HepG2 (cell line): Measurements from ENCODE around the gene FMO3. TPM values are rescaled to one million over a fixed set of nuclear protein-coding genes. Genes with fewer than 3 reads are reported as not detected.

ENCODE experiments used
- microRNA counts: library from miRNA; unstranded; fragments of <30 nt; microRNA quantifications from one replicate; lab custom pipeline; 2015
- microRNA-seq: library from miRNA; unstranded; fragments of <30 nt; microRNA quantifications from one replicate; pipeline ENCODE4, GENCODE V29; 2020
- polyA plus RNA-seq, 8 experiments: library from polyadenylated mRNA; depleted of rRNA in 3 of 8; stranded (reverse) in 7 of 8; unstranded in 1 of 8; fragments of >200 nt; fragmentation: Illumina TruSeq in 4 of 8; extraction: Trizol in 4 of 8; gene quantifications; 2 replicates each; pipeline versions ENCODE4 v1.2.1 to v1.2.3, GENCODE V29; 2011 to 2016; ENCODE audit warnings: low read depth in 4 of 8, missing spikeins in 1 of 8, mixed read lengths in 1 of 8; ENCODE audit not compliant: insufficient read depth in 1 of 8
- small RNA-seq, 3 experiments: library from RNA; depleted of rRNA; stranded (forward); fragments of <200 nt; gene quantifications; one replicate each; pipeline ENCODE3, GENCODE V24; 2012; ENCODE audit warnings: low read depth in 2 of 3, low replicate concordance in 1 of 3; ENCODE audit not compliant: insufficient read length in 3 of 3, insufficient read depth in 2 of 3
- total RNA-seq, 5 experiments: library from RNA; depleted of rRNA; stranded (reverse); fragments of >200 nt; fragmentation: Illumina TruSeq; extraction: Trizol; gene quantifications; 2 replicates each; pipeline ENCODE4 v1.2.3, GENCODE V29; 2016; ENCODE audit warnings: low read depth in 1 of 5

The FMO3 gene
- total and polyA plus RNA-seq, 2 of the 13 experiments (the other 11 are each of a cell fraction or from before 2014, with no cell fraction given): not detected

MicroRNAs within 50 kb of the gene (microRNA counts, 767-probe panel; counts per million panel counts)
- microRNA hsa-miR-1295a (lab: Ali Mortazavi, UCI): not detected

Small RNAs within 50 kb of the gene (microRNA-seq; reads per million reads assigned to microRNA genes)
- gene MIR1295A (not detected), gene MIR1295B (not detected)

Small RNAs within 50 kb of the gene (small RNA-seq; reads per million reads assigned to genes)
- 0 reads per million in 3 experiments for gene MIR1295A

Other genes with a start within 250 kb of the FMO3 start
- gene MROH9, start 155.4 kb upstream of the FMO3 start, total RNA-seq (2016; rRNA removed; fragmentation: Illumina TruSeq; extraction: Trizol): not detected in 2 replicates
- not detected in 2 replicates for gene MROH9, start 155.4 kb upstream of the FMO3 start, polyA plus RNA-seq (2011; rRNA removed)
- not detected in 2 replicates for gene FMO2, start 94.4 kb downstream of the FMO3 start, total RNA-seq (2016; rRNA removed; fragmentation: Illumina TruSeq; extraction: Trizol)
- gene FMO2, start 94.4 kb downstream of the FMO3 start, polyA plus RNA-seq (2011; rRNA removed): not detected in 2 replicates
- gene FMO1, start 157.6 kb downstream of the FMO3 start, total RNA-seq (2016; rRNA removed; fragmentation: Illumina TruSeq; extraction: Trizol): not detected in 2 replicates
- gene FMO1, start 157.6 kb downstream of the FMO3 start, polyA plus RNA-seq (2011; rRNA removed): not detected in 2 replicates
- gene FMO4, start 223.3 kb downstream of the FMO3 start, total RNA-seq (2016; rRNA removed; fragmentation: Illumina TruSeq; extraction: Trizol): 0.07 and 0.36 TPM in 2 replicates
- gene FMO4, start 223.3 kb downstream of the FMO3 start, polyA plus RNA-seq (2011; rRNA removed): 0.10 and 0.29 TPM in 2 replicates